SK-N-SH (cell line): ENCODE measurements around the gene AKAP12. TPM values are rescaled to one million over a fixed set of nuclear protein-coding genes. Genes with fewer than 3 reads are reported as not detected.
A peak's percentile ranks its signal among the peaks of the same experiment; 100 is the strongest.

Source experiments
- CTCF ChIA-PET: fragments of 300-600, 350-600 bp; formaldehyde crosslinking; extraction: SDS; loops from one replicate; lab custom pipeline; 2021; lab: Yijun Ruan, JAX
- POLR2A ChIA-PET: fragments of 350-600 bp; sonication (Branson Sonifier 250); formaldehyde crosslinking; extraction: SDS; loops from one replicate; lab custom pipeline; 2020; ENCODE audit warnings: antibody characterized with exemption, inconsistent platforms; lab: Yijun Ruan, JAX
- DNase-seq: peaks from one replicate; pipeline ENCODE4 v3.0.0; 2012
- H2AFZ ChIP-seq: fragments of 200-600 bp; sonication (generic); 2 replicates; pipeline ENCODE4 v1.8.1; 2016; ENCODE audit warnings: antibody characterized with exemption, mild to moderate bottlenecking, low read depth
- H3F3A ChIP-seq: fragments of 200-600 bp; sonication (generic); replicated peaks from 2 replicates; pipeline ENCODE3; 2016; ENCODE audit warnings: antibody characterized with exemption, mild to moderate bottlenecking; ENCODE audit not compliant: insufficient read depth
- H3K27ac ChIP-seq, 2 experiments: fragments of 200-500 bp in 1 of 2; fragments of 200-600 bp in 1 of 2; sonication (Bioruptor generic) in 1 of 2; sonication (generic), shearing (Covaris generic) in 1 of 2; 2 replicates each; pipeline versions ENCODE4 v1.5.1 to v1.6.1; 2014 to 2016; ENCODE audit warnings: low read depth in 2 of 2, inconsistent platforms in 1 of 2, low read length in 1 of 2, mild to moderate bottlenecking in 1 of 2, mixed read lengths in 1 of 2
- H3K27me3 ChIP-seq: fragments of 200-600 bp; sonication (generic), shearing (Covaris generic); 2 replicates; pipeline ENCODE4 v1.6.1; 2016; ENCODE audit warnings: mixed run types; ENCODE audit not compliant: insufficient read depth
- H3K36me3 ChIP-seq, 2 experiments: fragments of 200-500 bp in 1 of 2; fragments of 200-600 bp in 1 of 2; sonication (Bioruptor generic) in 1 of 2; sonication (generic) in 1 of 2; replicated peaks in 1 of 2; 2 replicates each; pipeline versions ENCODE3 to v1.5.1; 2014 to 2016; ENCODE audit warnings: low read length in 1 of 2, mild to moderate bottlenecking in 1 of 2; ENCODE audit not compliant: insufficient read depth in 2 of 2, control insufficient read depth in 1 of 2
- H3K4me1 ChIP-seq, 2 experiments: fragments of 200-500 bp in 1 of 2; fragments of 200-600 bp in 1 of 2; sonication (Bioruptor generic) in 1 of 2; sonication (generic), shearing (Covaris generic) in 1 of 2; 2 replicates each; pipeline versions ENCODE4 v1.5.1 to v1.6.1; 2014 to 2016; ENCODE audit warnings: low read depth in 1 of 2, low read length in 1 of 2, mixed run types in 1 of 2; ENCODE audit not compliant: insufficient read depth in 2 of 2, control insufficient read depth in 1 of 2
- H3K4me2 ChIP-seq: fragments of 200-600 bp; sonication (generic), shearing (Covaris generic); 2 replicates; pipeline ENCODE4 v1.6.1; 2017; ENCODE audit warnings: mixed run types
- H3K4me3 ChIP-seq, 2 experiments: fragments of 200-500 bp in 1 of 2; fragments of 200-600 bp in 1 of 2; sonication (Bioruptor generic) in 1 of 2; sonication (generic), shearing (Covaris generic) in 1 of 2; 2 replicates each; pipeline versions ENCODE4 v1.5.1 to v1.8.1; 2014 to 2016; ENCODE audit warnings: low read depth in 2 of 2, inconsistent platforms in 1 of 2, low read length in 1 of 2, mild to moderate bottlenecking in 1 of 2, mixed read lengths in 1 of 2, moderate library complexity in 1 of 2
- H3K79me2 ChIP-seq: fragments of 200-600 bp; sonication (generic); 2 replicates; pipeline ENCODE4 v1.8.1; 2017; ENCODE audit warnings: mild to moderate bottlenecking; ENCODE audit not compliant: insufficient read depth
- H3K9ac ChIP-seq: fragments of 200-600 bp; sonication (generic); 2 replicates; pipeline ENCODE4 v1.6.1; 2017; ENCODE audit warnings: mixed run types
- H3K9me2 ChIP-seq: fragments of 200-600 bp; sonication (generic); 2 replicates; pipeline ENCODE4 v1.6.1; 2017; ENCODE audit warnings: mixed run types
- H3K9me3 ChIP-seq: fragments of 200-600 bp; sonication (generic); 2 replicates; pipeline ENCODE4 v1.6.1; 2017; ENCODE audit warnings: mixed run types, mild to moderate bottlenecking, moderate library complexity
- H4K20me1 ChIP-seq: fragments of 200-600 bp; sonication (generic); 2 replicates; pipeline ENCODE4 v1.6.1; 2017; ENCODE audit warnings: mild to moderate bottlenecking, mixed run types; ENCODE audit not compliant: insufficient read depth
- FOXJ3 ChIP-seq: sonication (generic); formaldehyde crosslinking; IDR thresholded peaks from 2 replicates; pipeline ENCODE4 v1.5.1; 2020; ENCODE audit warnings: mild to moderate bottlenecking, missing genetic modification reagents
- IRF3 ChIP-seq: fragments of 150-350 bp; IDR thresholded peaks from 2 replicates; pipeline ENCODE4 v1.6.1; 2016; ENCODE audit warnings: mild to moderate bottlenecking, low read depth, low read length
- JUND ChIP-seq: IDR thresholded peaks from 2 replicates; pipeline ENCODE4 v1.4.0; 2012
- MEF2A ChIP-seq: IDR thresholded peaks from 2 replicates; pipeline ENCODE4 v1.4.0; 2012; ENCODE audit warnings: low read depth, borderline replicate concordance
- MXI1 ChIP-seq: IDR thresholded peaks from 2 replicates; pipeline ENCODE4 v1.6.1; 2012; ENCODE audit warnings: mild to moderate bottlenecking, low read depth, low read length, improper control_type of control experiment
- NFIC ChIP-seq: IDR thresholded peaks from 2 replicates; pipeline ENCODE4 v1.4.0; 2012; ENCODE audit warnings: borderline replicate concordance
- POLR2AphosphoS5 ChIP-seq: IDR thresholded peaks from 2 replicates; pipeline ENCODE4 v1.6.1; 2012; ENCODE audit warnings: low read depth, low read length
- RCOR1 ChIP-seq: fragments of 150-350 bp; IDR thresholded peaks from 2 replicates; pipeline ENCODE4 v1.6.1; 2017; ENCODE audit warnings: antibody characterized with exemption, low read length
- RFX5 ChIP-seq: IDR thresholded peaks from 2 replicates; pipeline ENCODE4 v1.6.1; 2012; ENCODE audit warnings: mild to moderate bottlenecking, improper control_type of control experiment, low read length
- SIN3A ChIP-seq: IDR thresholded peaks from 2 replicates; pipeline ENCODE4 v1.6.1; 2012; ENCODE audit warnings: low read depth, mild to moderate bottlenecking, low read length, moderate library complexity, borderline replicate concordance
- TCF12 ChIP-seq: IDR thresholded peaks from 2 replicates; pipeline ENCODE4 v1.4.0; 2012
- YY1 ChIP-seq: IDR thresholded peaks from 2 replicates; pipeline ENCODE4 v1.4.0; 2012; ENCODE audit warnings: low read depth, mild to moderate bottlenecking
- ZBTB33 ChIP-seq: IDR thresholded peaks from 2 replicates; pipeline ENCODE4 v1.4.0; 2012; ENCODE audit warnings: low read depth, borderline replicate concordance
- WGBS: methylation state at CpG from one replicate; pipeline ENCODE4 v1.1.6; 2017; ENCODE audit warnings: low lambda C conversion rate; 5-methylcytosine and 5-hydroxymethylcytosine counted together
- polyA plus RNA-seq, 3 experiments: library from polyadenylated mRNA; depleted of rRNA; stranded (reverse); fragments of >200 nt; gene quantifications; 2 replicates each; pipeline ENCODE4 v1.2.3, GENCODE V29; 2012
- TF ChIP-seq, protein P1 (sequence below): IDR thresholded peaks from 2 replicates; pipeline ENCODE4 v1.4.0; 2012; ENCODE audit warnings: low read depth, borderline replicate concordance

The AKAP12 gene
- polyA plus RNA-seq, 1 of the 3 experiments (the other 2 are of a cell fraction) = 46.5 TPM

- H3K4me3 ChIP-seq = no peak overlapping the region
- CTCF ChIA-PET = interaction anchor here (0.7 to 16.6 kb wide), 4 partner anchors 46 to 438 kb away, joined by 3 to 421 read pairs (median 16); no protein-coding TSS in a partner anchor
- peaks cover 53% of the 10 kb centered on the region; the same call in 1 of the 2 replicates for H3K79me2 ChIP-seq
- peaks cover 0 to 7% of the 10 kb centered on the region in 2 experiments; a peak in 2 of 4 replicates for H3K4me1 ChIP-seq
- peak overlapping the region; percentile 12; the same call in 1 of the 2 replicates for H3K4me2 ChIP-seq
- no peaks in the 10 kb centered on the region for H4K20me1 ChIP-seq
- peak; percentile 75 for DNase-seq
- peak overlapping the region; percentile 11 to 40; a peak in 2 of 4 replicates for H3K27ac ChIP-seq
- POLR2A ChIA-PET = no interaction called here
- H3K9me2 ChIP-seq = no peaks in the 10 kb centered on the region
- no peak overlapping the region for H2AFZ ChIP-seq
- H3K36me3 ChIP-seq = peaks cover 0 to 3% of the 10 kb centered on the region in 2 experiments
- no peak overlapping the region for H3K9ac ChIP-seq
- no peaks in the 10 kb centered on the region for H3K27me3 ChIP-seq
- no peaks in the 10 kb centered on the region for H3K9me3 ChIP-seq
- 27% methylated on average over 6 of the region's 6 CpGs for WGBS
- TF ChIP-seq TCF12 (peak; percentile 90), YY1 (no peak), IRF3 (no peak), MEF2A (no peak), RFX5 (no peak), RCOR1 (peak; percentile 72; the same call in 1 of the 2 replicates), MXI1 (no peak), NFIC (peak; percentile 43; the same call in 1 of the 2 replicates), JUND (no peak), ZBTB33 (no peak), FOXJ3 (CRISPR knock-in tag) (no peak), POLR2AphosphoS5 (no peak), SIN3A (no peak)
- TF ChIP-seq, protein P1, sequence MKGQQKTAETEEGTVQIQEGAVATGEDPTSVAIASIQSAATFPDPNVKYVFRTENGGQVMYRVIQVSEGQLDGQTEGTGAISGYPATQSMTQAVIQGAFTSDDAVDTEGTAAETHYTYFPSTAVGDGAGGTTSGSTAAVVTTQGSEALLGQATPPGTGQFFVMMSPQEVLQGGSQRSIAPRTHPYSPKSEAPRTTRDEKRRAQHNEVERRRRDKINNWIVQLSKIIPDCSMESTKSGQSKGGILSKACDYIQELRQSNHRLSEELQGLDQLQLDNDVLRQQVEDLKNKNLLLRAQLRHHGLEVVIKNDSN = no peak
- TF ChIP-seq, all 33 proteins: peak for 3
- peaks cover 3% of the 10 kb centered on the region for H3F3A ChIP-seq
Measured at GRCh38 chr6:151330130-151330696, 90.4 kb downstream of the AKAP12 start.
